Mesodermal cell (in vitro differentiated cells): ENCODE measurements around the gene MDK.

Experiments
- H3K27ac ChIP-seq: 2 replicates; pipeline ENCODE4 v1.7.0; 2013; ENCODE audit warnings: mild to moderate bottlenecking, low read depth, low read length, moderate library complexity; ENCODE audit not compliant: severe bottlenecking
- H3K36me3 ChIP-seq: 2 replicates; pipeline ENCODE4 v1.7.1; 2013; ENCODE audit warnings: mild to moderate bottlenecking, low read length, moderate library complexity; ENCODE audit not compliant: control insufficient read depth, insufficient read depth
- H3K4me1 ChIP-seq: one replicate; pipeline ENCODE4 v1.7.1; 2013; ENCODE audit warnings: mild to moderate bottlenecking, low read length; ENCODE audit not compliant: insufficient read depth, control insufficient read depth, poor library complexity, severe bottlenecking
- H3K4me3 ChIP-seq: 2 replicates; pipeline ENCODE4 v1.7.0; 2013; ENCODE audit warnings: low read length, control low read depth, mild to moderate bottlenecking; ENCODE audit not compliant: insufficient read depth, poor library complexity, severe bottlenecking; ENCODE audit errors: extremely low read depth
- H3K9me3 ChIP-seq: 2 replicates; pipeline ENCODE4 v1.7.1; 2013; ENCODE audit warnings: mild to moderate bottlenecking, low read length, moderate library complexity; ENCODE audit not compliant: control insufficient read depth
- WGBS, 2 experiments: methylation state at CpG; one replicate each; pipeline ENCODE4 v1.1.5; 2013; ENCODE audit warnings: missing lambda C conversion rate in 2 of 2; ENCODE audit not compliant: insufficient coverage in 2 of 2; 5-methylcytosine and 5-hydroxymethylcytosine counted together

MDK gene

DNA sequence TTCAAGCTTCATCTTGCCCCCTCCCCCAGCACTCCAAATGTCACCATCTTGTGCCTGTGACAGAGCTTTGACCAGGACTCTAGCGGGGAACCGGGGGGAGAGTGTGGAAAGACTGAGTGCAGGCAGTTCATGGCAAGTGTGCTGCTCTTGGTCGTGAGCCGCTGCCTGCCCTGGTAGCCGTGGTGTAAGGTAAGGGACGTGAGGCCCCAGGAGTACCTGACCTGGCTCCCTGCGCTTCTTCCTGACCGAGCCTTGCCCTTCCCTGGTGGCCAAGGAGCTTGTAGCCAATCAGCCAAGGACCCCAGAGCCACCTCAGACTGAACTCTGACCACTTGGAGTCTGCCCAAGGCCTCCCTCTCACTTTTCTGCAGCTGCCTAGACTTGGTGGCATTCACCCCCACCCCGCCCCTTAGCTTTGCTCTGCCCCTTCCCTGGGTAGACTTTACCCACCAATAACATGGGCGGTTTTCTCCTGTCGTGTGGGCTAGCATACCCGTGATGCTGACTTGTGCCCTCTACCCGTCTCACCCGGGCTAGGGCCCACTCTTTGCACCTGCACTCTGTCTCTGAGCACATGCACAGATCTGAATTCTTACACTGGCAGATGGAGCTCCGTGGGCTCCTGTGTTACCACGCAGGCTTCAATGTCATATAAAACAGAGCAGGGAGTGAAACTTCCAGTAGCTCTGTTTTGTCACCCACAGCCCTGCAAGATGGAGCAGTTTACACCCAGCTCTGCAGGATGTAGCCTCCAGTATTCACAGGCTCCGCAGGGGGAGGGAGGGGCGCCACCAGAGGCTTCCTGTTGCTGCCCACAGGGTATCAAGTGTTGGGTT lies 32.7 kb upstream of the MDK start:
- Histone ChIP-seq H3K27ac (no peak overlapping the region), H3K4me1 (peaks cover 32% of the 10 kb centered on the region), H3K4me3 (peak overlapping the region; percentile 70), H3K9me3 (no peaks in the 10 kb centered on the region), H3K36me3 (peaks cover 28% of the 10 kb centered on the region)
- WGBS, 2 experiments, result 74 to 81% methylated on average over 17 of the region's 18 CpGs

GRCh38 chr11:46350695-46351094 lies 30.8 kb upstream of the MDK start:
- 85 to 100% methylated on average over 1 to 2 of the region's 3 CpGs for WGBS, 2 experiments
- Histone ChIP-seq H3K27ac (no peak overlapping the region), H3K4me3 (no peak overlapping the region)

GRCh38 chr11:46351148-46351547 lies 30.3 kb upstream of the MDK start:
- Histone ChIP-seq H3K4me3 (no peak overlapping the region), H3K27ac (no peak overlapping the region), H3K36me3 (peaks cover 37% of the 10 kb centered on the region), H3K9me3 (no peaks in the 10 kb centered on the region), H3K4me1 (peaks cover 16% of the 10 kb centered on the region)
- WGBS, 2 experiments, result 90 to 97% methylated on average over 7 of the region's 8 CpGs

More at GRCh38 chr11:46350695-46351094, 30.8 kb upstream of the MDK start:
- H3K36me3 ChIP-seq, result peaks cover 35% of the 10 kb centered on the region
- H3K4me1 ChIP-seq, result peaks cover 20% of the 10 kb centered on the region
- no peaks in the 10 kb centered on the region for H3K9me3 ChIP-seq

DNA sequence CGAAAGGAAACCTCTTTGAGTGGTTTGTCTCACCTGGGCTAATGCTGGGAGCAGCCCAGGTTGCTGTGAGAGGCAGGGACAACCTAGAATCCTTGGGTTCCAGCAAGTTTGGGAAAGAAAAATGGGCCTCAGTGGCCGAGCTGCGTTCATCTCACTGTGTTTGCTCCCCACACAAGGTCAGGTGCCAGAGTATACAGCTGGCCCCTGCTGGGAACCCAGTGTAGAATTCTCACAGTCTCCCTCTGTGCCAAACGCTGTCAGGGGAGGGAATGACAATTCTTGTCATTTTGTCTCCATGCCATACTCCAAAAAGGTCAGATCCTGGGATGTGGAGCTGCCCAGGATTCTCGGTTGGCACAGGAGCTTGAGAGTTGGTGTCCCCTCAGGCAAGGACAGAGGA lies 29.9 kb upstream of the MDK start:
- WGBS, 2 experiments, result 75 to 80% methylated on average over 5 of the region's 5 CpGs
- H3K4me1 ChIP-seq, result peaks cover 18% of the 10 kb centered on the region
- H3K9me3 ChIP-seq, result no peaks in the 10 kb centered on the region

GRCh38 chr11:46352063-46352841 lies 29.2 kb upstream of the MDK start:
- no peaks in the 10 kb centered on the region for H3K9me3 ChIP-seq
- peaks cover 21% of the 10 kb centered on the region for H3K4me1 ChIP-seq
- WGBS, 2 experiments, result 63 to 69% methylated on average over 27 to 31 of the region's 33 CpGs
- H3K4me3 ChIP-seq, result no peak overlapping the region
- peaks cover 41% of the 10 kb centered on the region for H3K36me3 ChIP-seq
- no peak overlapping the region for H3K27ac ChIP-seq

More for the DNA sequence above, 29.9 kb upstream of the MDK start:
- Histone ChIP-seq H3K27ac (no peak overlapping the region), H3K4me3 (no peak overlapping the region), H3K36me3 (peaks cover 41% of the 10 kb centered on the region)

DNA sequence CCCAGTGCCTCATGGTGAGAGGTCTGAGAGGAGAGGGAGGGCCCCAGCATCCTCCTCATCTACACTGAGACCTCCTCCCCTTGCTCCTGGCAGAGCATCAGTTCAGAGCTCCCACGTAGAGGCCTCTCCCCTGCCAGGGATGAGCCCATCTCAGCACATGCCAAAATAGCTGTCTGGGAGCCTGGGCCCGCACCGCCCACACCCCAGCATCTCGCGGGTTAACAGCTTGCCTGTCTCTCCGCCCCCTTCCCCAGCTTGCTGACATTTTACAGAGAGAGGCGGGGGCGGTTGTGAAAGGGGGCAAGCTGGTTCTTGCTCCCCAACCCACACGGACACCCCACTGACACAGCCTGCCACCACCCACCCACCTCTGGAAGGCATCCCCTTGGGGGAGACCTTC lies 27.8 kb upstream of the MDK start:
- Histone ChIP-seq H3K9me3 (no peaks in the 10 kb centered on the region), H3K36me3 (peaks cover 41% of the 10 kb centered on the region), H3K27ac (no peak overlapping the region)

DNA sequence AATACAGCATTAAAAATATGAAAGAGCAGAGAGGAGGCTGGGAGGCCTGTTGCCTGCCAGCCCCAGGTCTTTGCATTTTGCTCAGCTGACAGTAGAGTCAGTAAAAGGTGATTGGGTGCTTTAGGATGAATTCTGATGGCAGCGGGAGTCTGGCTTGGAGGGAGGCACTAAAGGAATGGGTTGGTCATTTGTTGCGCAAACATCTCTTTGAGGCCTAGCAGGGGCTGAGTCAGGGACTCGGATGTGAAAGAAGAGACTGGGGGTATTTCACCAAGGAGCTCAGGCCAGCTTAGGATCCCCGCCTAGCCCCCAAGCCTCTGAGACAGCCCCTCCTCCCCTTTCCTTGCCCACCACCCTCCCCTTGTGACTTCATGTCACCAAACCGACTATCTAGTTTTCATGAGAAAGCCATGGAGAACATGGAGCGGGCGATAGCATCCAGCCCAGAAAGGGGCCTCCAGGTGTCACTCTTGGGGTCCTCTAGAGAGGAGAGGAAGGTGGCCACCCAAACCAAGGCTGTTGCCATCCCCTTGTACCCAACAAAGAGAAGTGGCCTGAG lies 24.5 kb upstream of the MDK start:
- Histone ChIP-seq H3K9me3 (no peaks in the 10 kb centered on the region), H3K36me3 (peaks cover 26% of the 10 kb centered on the region), H3K4me1 (peaks cover 27% of the 10 kb centered on the region), H3K27ac (no peak overlapping the region), H3K4me3 (no peak overlapping the region)
- 76 to 93% methylated on average over 4 to 5 of the region's 7 CpGs for WGBS, 2 experiments

More for the DNA sequence above, 27.8 kb upstream of the MDK start:
- H3K4me3 ChIP-seq, result no peak overlapping the region
- H3K4me1 ChIP-seq, result peaks cover 18% of the 10 kb centered on the region
- WGBS, 2 experiments, result 53 to 58% methylated on average over 4 to 5 of the region's 9 CpGs

DNA sequence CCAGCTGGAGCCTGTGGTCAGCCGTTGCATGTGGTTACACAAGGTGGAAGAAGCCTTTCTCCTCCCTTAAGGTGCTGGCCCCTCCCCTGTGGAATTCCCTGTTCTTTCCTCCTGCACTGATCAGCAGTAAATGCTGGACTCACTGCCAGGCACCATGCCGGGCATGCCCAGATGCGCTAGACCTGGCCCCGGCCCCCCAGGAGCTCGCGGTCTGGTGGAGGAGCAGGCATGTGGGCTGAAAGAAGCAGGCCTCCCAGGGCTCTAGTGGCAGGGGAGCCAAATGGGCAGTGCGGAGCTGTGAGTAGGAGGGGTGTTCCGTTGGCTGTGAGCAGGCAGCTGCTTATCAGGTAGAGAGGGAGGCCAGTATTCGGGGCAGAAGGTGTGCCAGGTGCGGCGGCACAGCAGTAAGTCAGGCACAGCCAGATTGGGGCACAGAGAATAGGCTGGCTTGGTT lies 24.0 kb upstream of the MDK start:
- Histone ChIP-seq H3K27ac (no peak overlapping the region), H3K4me3 (no peak overlapping the region), H3K4me1 (peaks cover 32% of the 10 kb centered on the region), H3K36me3 (peaks cover 28% of the 10 kb centered on the region), H3K9me3 (no peaks in the 10 kb centered on the region)
- 87 to 89% methylated on average over 11 of the region's 11 CpGs for WGBS, 2 experiments

GRCh38 chr11:46359953-46360352 lies 21.5 kb upstream of the MDK start:
- H3K4me3 ChIP-seq, result no peak overlapping the region
- no peak overlapping the region for H3K27ac ChIP-seq
- no CpG with 5 or more reads among the region's 1 CpG for WGBS, 2 experiments
- H3K9me3 ChIP-seq, result no peaks in the 10 kb centered on the region
- peaks cover 22% of the 10 kb centered on the region for H3K36me3 ChIP-seq
- peaks cover 45% of the 10 kb centered on the region for H3K4me1 ChIP-seq

GRCh38 chr11:46360878-46361277 lies 20.6 kb upstream of the MDK start:
- Histone ChIP-seq H3K9me3 (no peaks in the 10 kb centered on the region), H3K27ac (peak overlapping the region; percentile 74), H3K4me3 (no peak overlapping the region), H3K36me3 (peaks cover 18% of the 10 kb centered on the region), H3K4me1 (peaks cover 45% of the 10 kb centered on the region)
- WGBS, 2 experiments, result 80 to 87% methylated on average over 4 to 6 of the region's 7 CpGs
